GM21528 (cell line): ENCODE results near the gene DVL1.

Experiments
- ATAC-seq: cut with Tn5 transposase; IDR thresholded peaks from one replicate; pipeline ENCODE4 v1.9.1; 2021; ENCODE audit warnings: mild to moderate bottlenecking, moderate library complexity; ENCODE audit not compliant: unreplicated experiment, low FRiP score

The DVL1 gene

DNA sequence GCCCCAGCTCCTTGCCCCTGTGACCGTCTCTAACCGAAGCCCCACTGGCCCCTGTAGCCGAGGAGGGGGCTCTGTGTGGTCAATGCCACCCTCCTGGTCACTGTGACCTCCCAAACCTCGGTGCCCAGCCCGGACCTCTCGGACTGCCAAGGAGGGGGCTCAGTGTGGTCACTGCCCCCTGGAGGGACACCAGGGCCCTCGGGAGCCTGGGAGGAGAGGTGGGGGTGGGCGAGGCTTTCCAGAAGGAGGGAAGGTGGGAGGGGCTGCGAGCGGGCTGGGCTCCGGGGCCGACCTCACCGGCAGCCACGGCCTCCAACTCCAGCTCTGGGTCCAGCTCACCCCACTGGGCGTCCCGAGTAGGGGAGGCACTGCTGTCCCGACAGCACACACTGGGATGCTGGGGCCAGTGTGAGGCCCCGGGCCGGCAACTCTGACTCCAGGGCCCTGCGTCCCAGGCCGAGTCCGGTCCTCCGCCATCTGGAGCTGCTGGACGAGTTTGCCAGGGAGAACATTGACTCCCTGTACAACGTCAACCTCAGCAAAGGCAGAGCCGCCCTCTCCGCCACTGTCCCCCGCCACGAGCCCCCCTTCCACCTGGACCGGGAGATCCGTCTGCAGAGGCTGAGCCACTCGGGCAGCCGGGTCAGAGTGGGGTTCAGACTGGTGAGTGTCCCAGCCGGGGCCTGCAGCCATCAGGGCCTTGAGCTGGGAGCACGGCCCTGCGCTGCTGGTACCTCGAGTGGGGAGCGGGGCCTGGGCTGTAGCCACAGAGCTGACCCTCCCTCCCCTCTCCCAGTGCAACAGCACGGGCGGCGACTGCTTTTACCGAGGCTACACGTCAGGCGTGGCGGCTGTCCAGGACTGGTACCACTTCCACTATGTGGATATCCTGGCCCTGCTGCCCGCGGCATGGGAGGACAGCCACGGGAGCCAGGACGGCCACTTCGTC lies 62.6 kb downstream of the DVL1 start:
- ATAC-seq = no peak

GRCh38 chr1:1285611-1286311 lies 63.5 kb downstream of the DVL1 start:
- no peak for ATAC-seq
